Endometrium (tissue), 2 donors: ENCODE measurements around the gene C17orf58.
A peak's percentile ranks its signal among the peaks of the same experiment; 100 is the strongest.
"Not testable (repeated sequence)": the region's sequence is repeated elsewhere in the genome, so short reads cannot be mapped to it uniquely, and the experiment has no call there.

ENCODE experiments used
- FAIRE-seq: peaks from 2 replicates; lab custom pipeline; 2012; peaks lifted over from hg19 to GRCh38; lab: Jason Lieb, UNC
- donor health status: control.
- donor health status: control.

C17orf58 gene

DNA sequence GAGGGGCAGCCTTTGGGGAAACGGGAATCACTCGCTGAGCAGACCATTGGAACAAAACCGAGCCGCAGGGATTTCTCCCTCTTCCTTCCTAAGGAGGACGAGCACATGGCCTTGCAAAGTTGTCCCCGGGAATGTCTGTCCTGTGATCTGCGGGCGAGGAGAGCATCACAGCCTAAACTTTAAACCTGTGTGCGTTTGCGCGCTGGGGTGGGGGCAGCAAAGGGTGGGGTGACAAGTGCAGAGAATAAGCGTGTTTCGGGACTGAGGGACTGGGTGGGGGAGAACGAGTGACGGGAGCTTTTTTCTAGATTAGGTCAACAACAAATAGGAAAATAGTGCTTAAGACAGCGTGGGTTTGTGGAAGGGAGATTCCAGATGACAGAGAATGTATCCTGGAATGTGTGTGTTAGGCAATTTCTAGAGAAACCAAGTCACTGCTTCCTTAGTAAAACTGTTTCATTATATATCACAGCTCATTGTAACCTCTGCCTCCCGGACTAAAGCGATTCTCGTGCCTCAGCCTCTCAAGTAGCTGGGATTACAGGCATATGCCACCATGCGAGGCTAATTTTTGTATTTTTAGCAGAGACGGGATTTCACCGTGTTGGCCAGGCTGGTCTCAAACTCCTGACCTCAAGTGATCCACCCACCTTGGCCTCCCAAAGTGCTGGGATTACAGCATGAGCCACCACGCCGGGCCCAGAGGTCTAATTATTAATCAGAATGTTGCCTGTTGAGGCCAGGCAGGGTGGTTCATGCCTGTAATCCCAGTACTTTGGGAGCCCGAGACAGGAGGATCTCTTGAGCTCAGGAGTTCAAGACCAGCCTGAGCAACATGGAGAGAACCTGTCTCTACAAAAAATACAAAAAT, at the start of gene C17orf58:
Gene C17orf58 (minus strand): TSS at position 169 of the 871 bp plus-strand sequence. CDS start 271 bp downstream, outside the sequence.
- not testable (repeated sequence) for FAIRE-seq

DNA sequence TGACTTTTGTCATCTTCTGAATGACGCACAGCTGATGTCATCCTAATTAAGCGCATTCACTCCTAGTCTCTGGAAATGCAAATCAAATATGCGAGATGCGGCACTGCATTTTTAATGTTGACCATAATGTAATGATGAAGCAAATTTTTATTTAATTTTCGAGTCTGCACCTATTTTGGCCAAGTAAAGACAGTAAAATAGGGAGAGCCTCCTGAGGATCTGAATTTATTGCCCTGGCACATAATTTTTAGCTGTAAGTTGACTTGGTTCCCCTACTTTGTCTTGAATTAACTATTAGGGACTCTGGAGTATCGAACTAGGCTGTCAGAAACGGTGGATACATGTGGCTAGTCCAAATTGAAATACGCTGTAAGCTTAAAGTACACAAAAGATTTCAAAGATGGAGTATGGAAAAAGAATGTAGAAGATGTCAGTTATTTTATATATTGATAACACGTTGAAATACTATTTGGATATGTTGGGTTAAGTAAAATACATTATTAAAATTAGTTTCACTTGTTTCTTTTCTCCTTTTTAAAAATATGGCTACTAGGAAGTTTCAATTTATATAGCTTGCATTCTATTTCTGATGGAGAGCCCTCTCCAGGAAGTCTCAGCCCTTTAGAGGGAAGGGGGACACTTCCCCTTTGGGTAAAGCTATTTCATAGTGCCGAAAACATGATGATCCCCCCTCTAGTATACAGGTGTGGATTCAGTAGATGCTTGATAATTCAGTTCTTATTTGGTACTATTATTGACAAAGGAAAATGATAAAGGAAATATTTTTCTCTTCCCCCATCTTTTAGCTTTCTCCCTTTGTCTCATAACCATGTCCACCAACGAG, 40.3 kb upstream of the C17orf58 start:
- no peak for FAIRE-seq

- FAIRE-seq = no peak
These were observed 39.4 kb upstream of the C17orf58 start, which contains the start of gene KPNA2 for GRCh38 chr17:68035523-68036303. Gene KPNA2 (plus strand): TSS chr17:68035735. CDS start chr17:68037133, 1,398 bp downstream.

DNA sequence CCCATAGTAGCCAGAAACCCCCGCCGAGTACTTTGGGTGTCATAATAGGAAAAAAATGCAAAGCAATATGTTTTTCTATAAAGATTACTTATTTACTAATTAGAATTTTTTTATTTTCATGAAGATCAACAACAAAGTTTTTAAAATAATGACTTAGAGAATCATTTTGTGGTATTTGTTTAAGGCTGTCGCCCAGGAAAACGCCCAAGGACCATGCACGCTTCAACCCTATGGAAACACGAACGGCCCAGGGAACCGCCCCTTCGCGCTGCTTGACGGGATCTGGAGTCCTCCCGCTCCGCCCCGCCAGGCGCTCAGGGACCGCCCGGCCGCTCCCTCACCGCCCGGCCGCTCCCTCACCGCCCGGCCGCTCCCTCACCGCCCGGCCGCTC, 38.9 kb upstream of the C17orf58 start:
- FAIRE-seq = peak; percentile 62

DNA sequence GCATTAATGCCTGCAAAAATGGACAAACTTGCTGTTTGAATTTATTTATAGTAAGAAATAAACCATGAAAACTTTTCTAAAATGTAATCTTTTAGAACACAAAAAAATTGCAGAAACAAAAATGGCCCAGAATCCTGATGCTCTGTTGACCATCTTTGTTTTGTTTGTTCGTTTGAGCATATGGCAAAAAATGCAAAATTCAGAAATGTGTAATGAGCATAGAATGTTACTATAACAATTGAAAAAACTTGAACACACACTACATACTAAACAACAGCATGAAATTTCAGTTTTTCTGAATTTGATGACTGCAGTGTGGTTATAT, 38.1 kb upstream of the C17orf58 start:
- FAIRE-seq = no peak

DNA sequence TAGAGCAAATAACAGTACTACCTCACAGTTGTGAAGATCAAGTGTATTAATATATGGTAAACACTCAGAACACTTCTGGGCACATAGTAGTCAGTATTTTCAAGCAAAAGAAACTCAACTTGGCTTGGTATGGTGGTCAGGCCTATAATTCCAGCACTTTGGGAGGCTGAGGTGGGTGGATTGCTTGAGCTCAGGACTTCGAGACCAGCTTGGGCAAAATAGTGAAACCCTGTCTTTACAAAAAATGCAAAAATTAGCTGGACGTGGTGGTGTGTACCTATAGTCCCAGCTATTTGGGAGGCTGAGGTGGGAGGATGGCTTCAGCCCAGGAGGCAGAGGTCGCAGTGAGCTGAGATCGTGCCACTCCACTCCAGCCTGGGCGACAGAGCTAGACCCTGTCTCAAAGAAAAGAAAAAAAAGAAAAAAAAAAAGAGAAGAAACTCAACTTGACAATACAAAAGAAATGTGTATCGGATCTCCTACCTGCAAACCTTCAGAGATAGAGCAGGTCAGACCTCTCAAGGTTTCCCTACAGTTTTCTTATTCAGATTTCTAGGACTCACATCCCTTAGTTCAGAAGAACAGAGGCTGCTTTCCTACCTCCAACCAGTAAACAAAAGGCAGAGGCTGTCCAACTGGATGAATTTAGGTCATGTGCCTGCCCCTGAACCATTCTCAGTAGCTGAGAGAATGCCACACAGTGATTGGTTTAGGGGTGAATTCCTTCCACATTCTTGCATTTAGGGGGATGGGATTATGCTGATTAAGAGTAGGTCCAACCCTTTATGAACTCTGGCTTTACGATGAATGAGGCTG, 37.6 kb upstream of the C17orf58 start:
- FAIRE-seq = no peak

DNA sequence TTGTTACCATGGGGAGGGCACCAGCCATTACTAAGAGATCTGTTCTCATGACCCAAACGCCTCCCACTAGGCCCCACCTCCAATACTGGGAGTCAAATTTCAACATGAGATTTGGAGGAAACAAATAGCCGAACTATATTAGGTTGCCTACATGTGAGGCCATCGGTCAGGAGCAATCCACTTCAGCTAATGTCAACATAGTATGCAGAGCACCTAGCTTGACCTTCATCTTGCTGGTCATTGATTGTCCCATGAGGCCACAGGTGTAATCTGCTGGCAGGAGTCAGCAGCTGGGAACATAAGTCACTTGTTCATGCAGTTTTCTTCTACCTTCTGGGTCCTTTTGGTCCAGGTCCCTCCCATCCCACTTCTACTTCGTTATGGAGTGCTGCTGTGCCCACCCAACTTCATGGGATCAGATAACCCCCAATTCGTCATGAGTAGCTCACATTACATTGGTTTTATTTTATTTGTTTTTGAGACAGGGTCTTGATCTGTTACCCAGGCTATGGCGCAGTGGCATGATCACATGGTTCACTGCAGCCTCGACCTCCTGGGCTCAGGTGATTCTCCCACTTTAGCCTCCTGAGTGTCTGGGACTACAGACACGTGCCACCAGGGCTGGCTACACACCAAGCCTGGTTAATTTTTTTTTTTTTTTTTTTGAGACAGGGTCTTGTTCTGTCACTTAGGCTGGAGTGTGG, 33.4 kb upstream of the C17orf58 start:
- no peak for FAIRE-seq

DNA sequence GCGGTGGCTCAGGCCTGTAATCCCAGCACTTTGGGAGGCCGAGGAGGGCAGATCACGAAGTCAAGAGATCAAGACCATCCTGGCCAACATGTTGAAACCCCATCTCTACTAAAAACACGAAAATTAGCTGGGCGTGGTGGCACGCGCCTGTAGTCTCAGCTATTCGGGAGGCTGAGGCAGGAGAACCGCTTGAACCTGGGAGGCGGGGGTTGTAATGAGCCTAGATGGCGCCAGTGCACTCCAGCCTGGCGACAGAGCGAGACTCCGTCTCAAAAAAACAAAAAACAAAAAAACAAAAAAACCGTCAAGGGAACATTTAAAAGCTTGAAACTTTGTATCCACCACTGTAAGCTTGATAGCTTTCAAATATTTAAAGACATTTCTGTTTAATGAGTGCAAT, 26.3 kb upstream of the C17orf58 start:
- FAIRE-seq = not testable (repeated sequence)

DNA sequence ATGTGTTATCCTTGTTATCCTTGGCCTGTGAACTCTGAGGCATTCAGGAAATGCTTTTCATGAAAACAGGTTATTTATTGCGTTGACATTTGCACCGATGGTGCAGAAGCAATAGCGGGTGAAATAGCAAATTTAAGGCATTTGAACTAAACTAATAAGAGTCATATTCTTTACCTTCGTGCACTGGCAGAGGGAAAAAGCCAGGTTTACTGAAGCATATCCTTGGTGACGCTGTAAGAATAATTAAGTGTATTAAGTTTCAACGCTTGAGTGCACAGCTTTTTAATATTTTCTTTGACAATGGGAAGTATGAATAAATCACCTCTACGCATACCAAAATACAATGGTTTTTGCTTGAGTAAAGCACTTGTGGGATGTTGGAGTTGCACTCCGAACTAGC, 25.7 kb upstream of the C17orf58 start:
- no peak for FAIRE-seq

DNA sequence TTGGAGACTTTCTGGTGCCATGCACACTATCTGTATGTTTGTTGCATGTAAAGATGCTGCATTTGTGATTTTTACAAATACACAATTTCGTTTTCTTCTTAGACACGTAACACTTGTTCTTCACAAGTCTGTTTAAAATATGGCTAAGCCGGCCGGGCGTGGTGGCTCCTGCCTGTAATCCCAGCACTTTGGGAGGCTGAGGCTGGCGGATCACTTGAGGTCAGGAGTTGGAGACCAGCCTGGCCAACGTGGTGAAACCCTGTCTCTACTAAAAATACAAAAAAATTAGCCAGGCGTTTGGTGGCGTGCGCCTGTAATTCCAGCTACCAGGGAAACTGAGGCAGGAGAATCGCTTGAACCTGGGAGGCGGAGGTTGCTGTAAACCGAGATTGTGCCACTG, 24.5 kb upstream of the C17orf58 start:
- FAIRE-seq = not testable (repeated sequence)

DNA sequence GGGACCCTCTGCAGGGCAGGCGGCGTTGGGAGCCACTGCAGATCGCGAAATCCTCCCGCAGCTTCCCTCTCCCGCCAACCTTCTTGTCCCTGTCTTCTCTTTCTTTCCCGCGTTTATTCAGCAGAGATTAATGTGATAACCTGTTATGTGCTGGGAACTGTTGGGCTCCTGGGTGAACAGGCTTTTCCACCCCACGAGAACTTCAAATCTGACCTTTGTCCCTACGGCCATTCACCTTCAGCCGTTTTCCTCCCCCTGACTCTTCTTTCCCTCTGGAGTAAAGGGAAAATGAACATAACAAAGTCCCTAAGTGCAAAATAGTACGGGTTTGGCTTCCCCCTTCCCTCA, 24.1 kb upstream of the C17orf58 start:
- FAIRE-seq = no peak

DNA sequence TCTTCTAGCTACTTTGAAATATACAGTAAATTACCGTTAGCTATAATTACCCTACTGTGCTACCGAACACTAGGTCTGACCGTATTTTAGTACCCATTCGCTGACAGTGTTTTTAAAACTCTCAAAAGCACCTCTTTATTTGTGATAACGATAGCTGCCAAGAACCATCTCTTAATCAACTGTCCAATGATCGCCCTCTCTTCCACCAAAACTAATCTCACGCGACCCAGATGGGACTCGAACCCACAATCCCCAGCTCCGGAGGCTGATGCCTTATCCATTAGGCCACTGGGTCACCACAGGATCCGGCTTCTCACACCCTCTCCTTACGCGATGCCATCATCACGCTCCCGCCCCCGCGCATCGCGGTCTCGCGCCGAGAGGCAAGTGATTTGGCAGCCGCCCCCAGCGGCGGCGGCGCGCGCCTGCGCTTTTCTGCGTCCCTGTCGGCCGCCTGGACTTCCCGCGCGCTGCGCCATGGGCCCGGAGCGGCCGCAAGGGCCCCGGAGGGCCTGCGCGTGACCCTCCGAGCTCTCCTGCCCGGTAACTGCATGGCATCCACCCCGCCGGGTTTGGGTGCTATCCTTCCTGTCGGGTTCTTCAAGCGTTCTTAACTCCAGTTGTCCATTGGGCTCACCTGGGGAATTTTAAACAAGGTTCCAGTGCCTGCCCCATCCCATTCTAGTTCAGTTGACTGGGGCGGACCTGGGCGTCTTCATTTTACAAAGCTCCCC, 23.6 kb upstream of the C17orf58 start:
- FAIRE-seq = peak; percentile 68

DNA sequence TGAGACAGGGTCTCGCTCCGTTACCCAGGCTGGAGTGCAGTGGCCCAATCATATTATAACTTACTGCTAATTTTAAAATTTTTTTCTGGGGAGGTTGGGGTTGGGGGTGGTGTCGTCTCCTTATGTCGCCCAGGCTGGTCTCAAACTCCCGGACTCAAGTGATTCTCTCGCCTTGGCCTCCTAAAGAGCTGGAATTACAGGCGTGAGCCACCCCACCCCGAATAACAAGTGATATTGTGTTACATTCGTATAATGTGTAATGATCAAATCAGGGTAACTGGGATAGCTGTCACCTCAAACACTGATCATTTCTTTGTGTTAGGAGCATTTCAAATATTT, 23.0 kb upstream of the C17orf58 start:
- FAIRE-seq = no peak

GRCh38 chr17:68018493-68018892, 22.2 kb upstream of the C17orf58 start:
- not testable (repeated sequence) for FAIRE-seq

DNA sequence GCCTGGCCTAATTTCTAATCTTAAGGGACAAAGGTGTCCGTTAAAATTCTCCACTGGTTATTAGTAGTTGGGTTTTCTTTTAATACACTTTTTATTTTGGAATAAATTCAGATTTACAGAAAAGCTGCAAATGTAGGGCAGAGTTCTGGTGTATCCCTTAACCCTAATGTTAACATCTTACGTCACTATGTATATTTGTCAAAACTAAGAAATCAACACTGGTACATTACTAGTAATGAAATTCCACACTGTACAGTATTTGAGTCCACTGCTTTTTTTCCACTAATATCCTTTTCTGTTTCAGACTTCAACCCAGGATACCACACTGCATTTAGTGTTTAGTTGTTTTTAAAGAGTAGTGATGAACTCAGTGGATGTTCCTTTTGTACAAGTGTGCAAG, 20.6 kb upstream of the C17orf58 start:
- FAIRE-seq = no peak

DNA sequence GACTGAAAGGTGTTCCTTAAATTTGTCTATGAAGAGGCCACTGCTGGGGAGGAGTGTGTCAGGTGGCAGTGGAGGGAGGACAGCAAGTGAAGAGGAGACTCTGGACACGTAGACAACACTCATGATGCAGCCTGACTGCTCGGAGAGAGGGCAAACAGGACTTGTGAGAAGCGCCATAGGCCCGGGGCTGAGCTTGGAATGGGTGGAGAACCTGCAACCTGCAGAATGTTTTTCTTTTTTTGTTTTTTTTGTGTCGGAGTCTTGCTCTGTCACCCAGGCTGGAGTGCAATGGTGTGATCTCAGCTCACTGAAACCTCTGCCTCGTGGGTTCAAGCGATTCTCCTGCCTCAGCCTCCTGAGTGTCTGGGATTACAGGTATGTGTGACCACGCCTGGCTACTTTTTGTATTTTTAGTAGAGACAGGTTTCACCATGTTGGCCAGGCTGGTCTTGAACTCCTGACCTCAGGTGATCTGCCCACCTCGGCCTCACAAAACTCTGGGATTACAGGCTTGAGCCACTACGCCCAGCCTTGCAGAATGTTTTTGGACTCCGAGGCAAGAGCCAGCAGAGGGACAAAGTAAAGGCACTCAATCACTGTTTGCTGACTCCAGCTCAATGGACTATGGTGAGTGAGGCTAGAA, 18.9 kb upstream of the C17orf58 start:
- no peak for FAIRE-seq

DNA sequence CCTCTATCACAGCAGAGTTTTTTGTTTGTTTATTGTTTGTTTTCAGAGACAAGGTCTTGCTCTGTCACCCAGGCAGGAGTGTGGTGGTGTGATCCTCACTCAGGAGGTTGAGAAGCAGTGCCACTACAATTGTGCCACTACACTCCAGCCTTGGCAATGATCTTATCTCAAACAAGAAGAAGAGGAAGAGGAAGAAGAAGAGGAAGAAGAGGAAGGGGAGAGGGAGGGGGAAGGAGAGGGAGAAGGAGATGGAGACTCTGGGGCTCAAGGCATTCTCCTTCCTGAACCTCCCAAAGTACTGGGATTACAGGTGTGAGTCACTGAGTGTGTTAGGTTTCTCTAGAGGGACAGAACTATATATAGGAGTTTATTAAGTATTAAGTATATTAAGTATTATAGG, 17.1 kb upstream of the C17orf58 start:
- FAIRE-seq = no peak

- no peak for FAIRE-seq
These were observed 15.0 kb upstream of the C17orf58 start for GRCh38 chr17:68011199-68011665.

GRCh38 chr17:68006797-68007196, 10.5 kb upstream of the C17orf58 start:
- FAIRE-seq = no peak

GRCh38 chr17:68004201-68004600, 7.9 kb upstream of the C17orf58 start:
- no peak for FAIRE-seq
